K562 (cell line): Measurements from ENCODE around the gene NR6A1. TPM values are rescaled to one million over a fixed set of nuclear protein-coding genes. Genes with fewer than 3 reads are reported as not detected.
A peak's percentile ranks its signal among the peaks of the same experiment; 100 is the strongest.

Experiments used
- ETV1 ChIP-seq: fragments of 450-650 bp; conservative IDR thresholded peaks from 2 replicates; pipeline ENCODE4 v1.6.1; 2016; ENCODE audit warnings: missing genetic modification characterization, control low read depth, low read depth, missing compliant biosample characterization
- EZH2 ChIP-seq: IDR thresholded peaks from 2 replicates; pipeline ENCODE4 v1.6.1; 2012; ENCODE audit warnings: low read depth, mild to moderate bottlenecking, inconsistent platforms, low read length, borderline replicate concordance
- FOXA3 ChIP-seq, 2 experiments: fragments of 450-650 bp in 1 of 2; sonication (generic) in 1 of 2; formaldehyde crosslinking; IDR thresholded peaks in 1 of 2; conservative IDR thresholded peaks in 1 of 2; 2 replicates each; pipeline versions ENCODE4 v1.4.0 to v1.8.0; 2020 to 2022; ENCODE audit warnings: mild to moderate bottlenecking in 2 of 2, missing genetic modification reagents in 1 of 2
- HMGXB4 ChIP-seq: sonication (generic); formaldehyde crosslinking; IDR thresholded peaks from 2 replicates; pipeline ENCODE4 v1.8.1; 2023; ENCODE audit warnings: mild to moderate bottlenecking, missing genetic modification reagents
- L3MBTL2 ChIP-seq: fragments of 450-650 bp; IDR thresholded peaks from 2 replicates; pipeline ENCODE4 v1.6.1; 2016; ENCODE audit warnings: mild to moderate bottlenecking, moderate library complexity
- LEF1 ChIP-seq: fragments of 450-650 bp; IDR thresholded peaks from 2 replicates; pipeline ENCODE4 v1.6.1; 2016; ENCODE audit warnings: mild to moderate bottlenecking
- MAFG ChIP-seq: fragments of 450-650 bp; conservative IDR thresholded peaks from 2 replicates; pipeline ENCODE4 v1.6.1; 2016; ENCODE audit warnings: missing genetic modification characterization, missing compliant biosample characterization
- MLX ChIP-seq, 2 experiments: fragments of 450-650 bp in 1 of 2; sonication (generic) in 1 of 2; formaldehyde crosslinking; conservative IDR thresholded peaks; 2 replicates each; pipeline versions ENCODE4 v1.4.0 to v1.8.1; 2020 to 2022; ENCODE audit warnings: mild to moderate bottlenecking in 1 of 2, missing genetic modification reagents in 1 of 2
- NELFE ChIP-seq: IDR thresholded peaks from 2 replicates; pipeline ENCODE4 v1.6.1; 2011; ENCODE audit warnings: mild to moderate bottlenecking; ENCODE audit not compliant: insufficient read depth, insufficient read length
- NFXL1 ChIP-seq: fragments of 450-650 bp; formaldehyde crosslinking; IDR thresholded peaks from 2 replicates; pipeline ENCODE4 v1.4.0; 2021; ENCODE audit warnings: mild to moderate bottlenecking
- NR2C2 ChIP-seq, 2 experiments: fragments of 200-800 bp in 1 of 2; sonication (Bioruptor generic) in 1 of 2; sonication (generic) in 1 of 2; formaldehyde crosslinking in 1 of 2; IDR thresholded peaks; 2 replicates each; pipeline versions ENCODE4 v1.6.1 to v1.8.0; 2016 to 2022; ENCODE audit warnings: mild to moderate bottlenecking in 1 of 2, missing compliant biosample characterization in 1 of 2, missing genetic modification characterization in 1 of 2, missing genetic modification reagents in 1 of 2
- POLR2AphosphoS2 ChIP-seq: IDR thresholded peaks from 2 replicates; pipeline ENCODE4 v1.6.1; 2012; ENCODE audit warnings: low read length, improper control_type of control experiment
- POLR2B ChIP-seq: fragments of 450-650 bp; IDR thresholded peaks from 2 replicates; pipeline ENCODE4 v1.6.1; 2018; ENCODE audit warnings: low read depth; ENCODE audit not compliant: partially characterized antibody
- RBM14 ChIP-seq: fragments of 200-400 bp; formaldehyde crosslinking; IDR thresholded peaks from 2 replicates; pipeline ENCODE4 v1.6.1; 2018; ENCODE audit warnings: low read depth, mild to moderate bottlenecking, low read length, moderate library complexity, borderline replicate concordance; ENCODE audit not compliant: insufficient read depth
- RBM17 ChIP-seq: fragments of 200-400 bp; formaldehyde crosslinking; IDR thresholded peaks from 2 replicates; pipeline ENCODE4 v1.6.1; 2017; ENCODE audit warnings: low read depth, mild to moderate bottlenecking, low read length, borderline replicate concordance
- TCFL5 ChIP-seq: fragments of 250-450 bp; sonication (Bioruptor Pico); conservative IDR thresholded peaks from 2 replicates; pipeline ENCODE4 v1.6.1; 2021; ENCODE audit warnings: mild to moderate bottlenecking, moderate library complexity, matching md5 sums
- THAP12 ChIP-seq: fragments of 250-450 bp; sonication (Bioruptor Pico); IDR thresholded peaks from 2 replicates; pipeline ENCODE4 v1.9.0; 2021; ENCODE audit warnings: mild to moderate bottlenecking, inconsistent platforms
- THAP7 ChIP-seq: fragments of 250-450 bp; sonication (Bioruptor Pico); IDR thresholded peaks from 2 replicates; pipeline ENCODE4 v1.5.0; 2021
- TSC22D4 ChIP-seq: fragments of 450-650 bp; IDR thresholded peaks from 2 replicates; pipeline ENCODE4 v1.6.1; 2016; ENCODE audit warnings: missing genetic modification characterization, missing biosample characterization, control low read depth
- ZBTB33 ChIP-seq: sonication (generic); formaldehyde crosslinking; IDR thresholded peaks from 2 replicates; pipeline ENCODE4 v1.8.1; 2023; ENCODE audit warnings: mild to moderate bottlenecking, missing genetic modification reagents
- ZNF134 ChIP-seq: fragments of 250-450 bp; sonication (Bioruptor Pico); conservative IDR thresholded peaks from 2 replicates; pipeline ENCODE4 v1.4.0; 2020
- polyA plus RNA-seq, 8 experiments: library from polyadenylated mRNA; depleted of rRNA in 4 of 8; stranded (reverse) in 5 of 8; unstranded in 3 of 8; fragments of >200 nt; fragmentation: Nextera tagmentation in 2 of 8; fragmentation: Illumina TruSeq in 1 of 8; extraction: Ambion mirVana in 2 of 8; extraction: Trizol in 1 of 8; gene quantifications; 2 replicates each; pipeline versions ENCODE4 v1.2.1 to v1.2.3, GENCODE V29; 2011 to 2014; ENCODE audit warnings: inconsistent platforms in 1 of 8, missing spikeins in 1 of 8
- total RNA-seq, 7 experiments: library from RNA; depleted of rRNA in 6 of 7; stranded (reverse); fragments of >200 nt in 6 of 7; fragmentation: Illumina TruSeq in 2 of 7; extraction: Trizol in 2 of 7; gene quantifications; 2 replicates each; pipeline versions ENCODE4 v1.2.1 to v1.2.3, GENCODE V29; 2011 to 2021; ENCODE audit warnings: low replicate concordance in 1 of 7

Gene NR6A1
- total and polyA plus RNA-seq, 9 of the 15 experiments (the other 6 are each of a cell fraction or from before 2014, with no cell fraction given): 9.7 to 55.4 (median 28.3) TPM

- TF ChIP-seq NR2C2 (CRISPR knock-in tag; IDR thresholded peaks at IDR 0.05) (no peak), NR2C2 (tag; IDR thresholded peaks at IDR 0.05) (no peak), EZH2 (no peak), THAP12 (CRISPR knock-in tag) (no peak), MAFG (tag) (peak; percentile 68), RBM14 (no peak), THAP7 (no peak), ETV1 (tag) (no peak), POLR2AphosphoS2 (no peak), NELFE (no peak), NFXL1 (no peak), ZNF134 (CRISPR knock-in tag) (no peak), RBM17 (no peak), FOXA3 (CRISPR knock-in tag; conservative IDR thresholded peaks at IDR 0.05 in 1 of 2, IDR thresholded peaks at IDR 0.05 in 1 of 2) (no peak), MLX (CRISPR knock-in tag; conservative IDR thresholded peaks at IDR 0.05) (no peak), TCFL5 (CRISPR knock-in tag) (no peak), ZBTB33 (no peak), LEF1 (no peak), HMGXB4 (CRISPR knock-in tag) (no peak), TSC22D4 (no peak), L3MBTL2 (peak; percentile 31; the same call in 1 of the 2 replicates), POLR2B (no peak)
Observed at GRCh38 chr9:124741149-124741548, 30.0 kb downstream of the NR6A1 start (continued).
